GF-D8 (cell line): ENCODE data around the gene FRMD8.

Source experiments
- DNase-seq: peaks from one replicate; lab custom pipeline; 2025; lab: John Stamatoyannopoulos, UW

The FRMD8 gene, protein sequence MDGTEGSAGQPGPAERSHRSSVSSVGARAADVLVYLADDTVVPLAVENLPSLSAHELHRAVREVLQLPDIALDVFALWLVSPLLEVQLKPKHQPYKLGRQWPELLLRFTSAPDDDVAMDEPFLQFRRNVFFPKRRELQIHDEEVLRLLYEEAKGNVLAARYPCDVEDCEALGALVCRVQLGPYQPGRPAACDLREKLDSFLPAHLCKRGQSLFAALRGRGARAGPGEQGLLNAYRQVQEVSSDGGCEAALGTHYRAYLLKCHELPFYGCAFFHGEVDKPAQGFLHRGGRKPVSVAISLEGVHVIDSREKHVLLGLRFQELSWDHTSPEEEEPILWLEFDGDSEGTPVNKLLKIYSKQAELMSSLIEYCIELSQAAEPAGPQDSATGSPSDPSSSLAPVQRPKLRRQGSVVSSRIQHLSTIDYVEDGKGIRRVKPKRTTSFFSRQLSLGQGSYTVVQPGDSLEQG

DNA sequence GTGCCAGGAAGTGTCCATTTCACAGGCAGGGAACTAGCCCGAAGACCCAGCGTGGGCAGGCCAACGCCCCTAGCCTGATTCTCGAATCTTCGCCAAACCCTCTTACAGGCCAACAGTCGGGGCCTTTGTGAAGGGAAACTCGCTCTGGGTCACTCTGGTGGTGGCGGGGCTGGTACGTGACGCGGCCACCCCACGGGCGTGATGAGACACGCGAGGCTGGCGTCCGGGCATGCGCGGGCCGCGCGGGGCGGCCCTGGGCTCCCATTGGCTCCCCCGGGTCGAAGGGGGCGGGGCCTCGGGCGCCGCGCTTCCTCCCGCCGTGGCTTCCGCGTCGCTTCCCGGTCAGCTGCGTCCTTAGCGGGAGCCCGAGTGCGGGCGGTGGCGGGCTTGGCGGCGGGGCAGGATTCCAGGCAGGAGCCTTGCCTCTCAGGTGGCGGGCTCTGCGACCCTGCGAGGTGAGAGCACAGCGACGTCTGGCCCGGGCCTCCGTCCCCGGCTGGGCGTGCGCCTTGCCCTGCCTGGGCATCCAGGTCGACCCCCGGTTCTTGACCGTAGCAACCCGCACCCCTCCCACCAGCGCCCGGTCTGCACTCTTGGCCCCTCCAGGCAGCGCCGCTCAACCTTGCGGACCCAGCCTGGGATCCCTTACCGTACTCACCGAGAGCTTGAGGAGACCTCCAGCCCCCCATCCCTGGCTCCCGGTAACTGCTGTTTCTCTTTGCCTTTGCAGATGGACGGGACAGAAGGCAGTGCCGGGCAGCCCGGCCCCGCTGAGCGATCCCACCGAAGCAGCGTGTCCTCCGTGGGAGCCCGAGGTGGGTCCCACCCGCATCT is at the start of gene FRMD8:
FRMD8 (plus strand) TSS at position 331 of the 834 bp plus-strand sequence; CDS start at position 731, 400 bp downstream.
- peak; percentile 37 for DNase-seq

DNA sequence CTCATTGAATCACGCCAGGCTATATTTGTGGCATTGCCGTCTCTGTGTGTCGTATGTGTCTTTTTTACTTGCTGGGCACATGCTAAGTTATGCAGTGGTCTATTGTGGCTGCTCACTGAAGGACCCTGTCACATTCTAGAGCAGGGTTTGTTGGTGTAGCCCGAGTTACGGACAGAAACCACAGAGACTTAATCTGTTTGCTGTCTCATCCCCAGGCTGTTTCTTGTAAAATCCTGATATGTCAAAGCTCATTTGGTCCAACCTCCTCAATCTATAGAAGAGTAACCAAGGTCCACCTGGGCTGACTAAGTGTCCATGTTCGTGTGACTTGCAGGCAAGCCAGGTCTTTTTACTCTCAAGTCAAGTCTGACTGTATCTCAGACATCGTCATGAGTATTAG is 47.8 kb upstream of the FRMD8 start:
- no peak for DNase-seq

DNA sequence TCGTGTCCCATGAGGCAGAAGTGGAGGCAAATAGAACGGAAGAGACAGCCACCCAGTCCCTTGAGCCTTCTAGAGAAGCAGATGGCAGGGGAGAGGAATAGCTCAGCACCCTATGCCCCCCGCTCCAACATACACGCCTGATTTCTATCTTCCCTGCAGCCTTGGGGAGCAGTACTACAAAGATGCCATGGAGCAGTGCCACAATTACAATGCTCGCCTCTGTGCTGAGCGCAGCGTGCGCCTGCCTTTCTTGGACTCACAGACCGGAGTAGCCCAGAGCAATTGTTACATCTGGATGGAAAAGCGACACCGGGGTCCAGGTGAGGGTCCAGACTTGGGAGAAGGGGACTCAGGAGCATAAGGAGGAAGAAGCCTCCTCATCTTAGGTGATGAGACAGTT is 46.2 kb upstream of the FRMD8 start:
- DNase-seq = no peak

DNA sequence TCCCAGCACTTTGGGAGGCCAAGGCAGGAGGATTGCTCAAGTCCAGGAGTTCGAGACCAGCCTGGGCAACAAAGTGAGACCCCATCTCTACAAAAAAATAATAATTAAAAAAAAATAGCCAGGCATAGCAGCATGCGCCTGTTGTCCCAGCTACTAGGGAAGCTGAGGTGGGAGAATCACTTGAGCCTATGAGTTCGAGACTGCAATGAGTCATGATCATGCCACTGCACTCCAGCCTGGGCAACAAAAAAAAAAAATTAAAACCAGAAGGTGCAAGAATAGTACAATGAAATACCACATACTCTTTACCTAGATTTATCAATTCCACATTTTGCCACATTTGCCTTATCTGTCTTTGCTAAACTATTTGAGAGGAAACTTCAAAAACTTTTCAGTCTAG is 44.6 kb upstream of the FRMD8 start:
- DNase-seq = no peak

DNA sequence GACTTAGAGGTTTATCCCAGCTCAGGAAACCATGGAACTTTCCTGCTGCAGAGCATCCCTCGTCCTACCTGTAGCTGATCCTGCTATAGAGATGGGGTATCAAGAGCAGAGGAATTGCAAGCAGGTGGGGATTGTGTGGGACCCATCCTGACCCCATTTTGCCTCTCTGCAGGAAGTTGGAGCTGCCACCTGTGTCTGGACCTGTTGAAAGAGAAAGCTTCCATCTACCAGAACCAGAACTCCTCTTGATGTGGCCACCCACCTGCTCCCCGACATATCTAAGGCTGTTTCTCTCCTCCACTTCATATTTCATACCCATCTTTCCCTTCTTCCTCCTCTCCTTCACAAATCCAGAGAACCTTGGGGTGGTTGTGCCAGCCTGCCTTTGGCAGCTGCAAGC is 34.9 kb upstream of the FRMD8 start:
- no peak for DNase-seq

DNA sequence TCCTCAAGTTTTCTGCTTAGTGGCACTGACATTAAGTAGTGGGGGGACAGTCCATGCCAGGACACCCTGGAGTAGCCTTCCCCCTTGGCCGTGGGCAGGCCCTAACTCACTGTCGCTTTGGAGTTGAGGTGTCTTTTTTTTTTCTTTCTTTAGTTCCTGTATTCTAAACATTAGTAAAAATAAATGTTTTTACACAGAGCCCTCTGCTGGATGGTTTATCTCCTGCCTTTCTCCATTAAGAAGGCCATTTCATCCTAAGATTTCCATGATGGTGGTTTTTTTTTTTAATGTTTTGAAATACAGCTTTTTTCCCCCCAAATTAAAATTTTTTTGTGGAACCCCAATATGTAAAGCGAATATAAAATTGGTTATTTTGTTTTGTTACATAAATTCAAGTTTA is 33.7 kb upstream of the FRMD8 start:
- no peak for DNase-seq

DNA sequence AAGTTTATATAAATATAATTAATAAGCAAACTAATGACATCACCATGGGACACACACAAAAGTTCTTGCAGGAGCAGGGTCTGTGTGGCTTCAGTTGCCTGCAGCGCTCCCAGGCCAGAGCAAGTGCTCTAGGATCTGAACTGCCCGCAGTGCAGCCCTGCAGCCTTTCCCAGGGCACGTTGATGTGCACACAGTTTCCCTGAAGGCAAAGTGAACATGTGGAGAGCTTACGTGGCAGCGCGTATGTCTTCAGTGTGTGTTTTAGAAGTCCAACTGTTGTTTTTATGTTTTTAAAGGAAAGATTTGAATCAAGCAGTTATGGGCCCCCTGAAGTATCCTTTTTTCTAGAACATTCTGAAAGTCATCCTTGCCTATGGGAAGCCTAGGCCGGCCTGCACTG is 33.1 kb upstream of the FRMD8 start:
- no peak for DNase-seq

DNA sequence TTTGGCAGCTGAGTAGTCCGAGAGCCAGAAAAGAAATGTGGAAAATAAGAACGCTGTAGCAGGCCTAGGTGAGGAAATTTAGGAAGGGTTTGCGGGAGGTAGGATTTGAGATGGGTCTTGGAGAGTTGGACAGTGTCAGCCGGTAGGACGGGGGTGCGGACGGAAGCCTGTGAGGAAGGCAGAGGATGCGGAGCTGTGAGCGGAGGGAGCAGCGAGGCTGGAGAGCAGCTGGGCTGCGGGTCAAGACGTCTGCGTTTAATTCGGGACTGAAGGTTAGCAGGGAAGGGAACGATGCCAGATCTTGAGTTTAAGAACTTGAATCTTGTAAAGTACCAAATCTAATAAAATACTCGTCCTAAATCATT is 32.6 kb upstream of the FRMD8 start:
- DNase-seq = no peak

DNA sequence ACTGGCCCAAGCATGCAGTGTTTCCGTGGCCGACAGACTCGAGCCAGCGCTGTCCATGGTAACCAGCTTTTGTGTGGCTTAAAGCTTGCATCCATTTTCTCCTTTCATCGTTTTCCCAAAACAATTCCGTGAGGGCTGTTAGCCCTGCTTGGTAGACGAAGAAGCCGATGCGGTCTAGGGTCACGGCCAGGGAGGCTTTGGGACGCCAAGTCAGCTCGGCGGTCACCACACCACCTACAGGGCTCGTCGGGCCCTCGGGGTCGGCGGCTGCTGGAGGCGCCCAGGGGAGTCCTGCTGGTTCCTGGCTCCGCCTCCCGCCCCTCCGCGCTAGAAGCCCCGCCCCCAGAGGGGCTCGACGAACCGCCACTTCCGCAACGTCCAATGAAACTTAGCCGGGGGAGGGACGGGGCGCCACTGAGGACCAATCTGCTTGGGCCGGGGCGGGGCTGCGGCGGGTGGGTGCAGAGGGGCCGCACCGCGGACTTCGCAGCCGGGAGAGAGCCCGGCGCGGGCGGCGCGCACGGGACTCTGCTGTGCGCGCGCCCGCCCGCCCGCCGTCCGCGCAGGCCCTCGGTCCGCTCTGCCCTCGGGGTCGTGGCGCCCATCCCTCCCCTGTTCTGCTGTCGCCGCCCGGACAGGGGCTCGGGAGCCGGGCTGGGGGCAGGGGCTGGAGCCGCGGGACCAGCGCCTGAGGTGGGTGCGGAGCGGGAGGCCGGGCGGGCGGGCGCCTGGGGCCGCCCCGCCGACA is 32.0 kb upstream of the FRMD8 start, which contains the start of gene TIGD3:
TIGD3 (plus strand) TSS at position 487 of the 748 bp plus-strand sequence. CDS start 1,058 bp downstream, outside the sequence.
- peak; percentile 59 for DNase-seq

DNA sequence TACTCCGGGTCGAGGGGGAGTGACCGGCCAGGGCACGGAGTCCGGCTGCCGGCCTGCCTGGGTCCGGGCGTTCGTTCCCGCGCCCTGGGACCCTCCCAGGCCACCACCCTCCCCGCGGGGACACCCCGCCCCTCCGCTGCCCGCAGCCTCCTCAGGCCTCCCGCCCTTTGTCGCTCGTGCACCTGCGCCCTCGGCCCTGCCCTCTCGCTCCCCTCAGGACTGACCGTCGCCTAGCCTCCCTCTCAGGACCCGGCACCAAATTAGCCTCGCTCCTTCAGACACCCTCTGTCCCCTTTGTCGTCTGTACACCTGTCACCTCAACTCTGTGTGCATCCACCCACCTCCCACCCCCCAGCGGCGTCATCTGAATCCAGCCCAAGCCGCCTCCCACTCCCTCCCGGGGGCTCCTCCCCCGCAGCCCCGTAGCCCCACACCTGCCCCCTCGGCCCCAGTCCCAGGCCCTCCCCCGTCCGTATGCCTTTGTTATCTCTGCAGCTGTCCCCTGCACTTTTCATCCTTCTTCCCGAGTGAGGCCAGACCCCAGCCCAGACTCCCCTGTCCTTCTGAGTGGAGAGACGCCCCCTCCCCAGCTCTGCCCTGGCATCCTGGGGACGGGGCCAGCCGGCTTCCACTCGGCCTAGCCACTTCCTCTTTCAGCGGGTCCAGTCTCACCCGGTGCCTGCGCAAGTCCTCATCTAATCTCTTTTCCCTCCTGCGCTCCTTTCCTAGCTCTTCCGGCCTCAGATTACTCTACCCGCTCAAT is 31.2 kb upstream of the FRMD8 start:
- peak; percentile 44 for DNase-seq

DNA sequence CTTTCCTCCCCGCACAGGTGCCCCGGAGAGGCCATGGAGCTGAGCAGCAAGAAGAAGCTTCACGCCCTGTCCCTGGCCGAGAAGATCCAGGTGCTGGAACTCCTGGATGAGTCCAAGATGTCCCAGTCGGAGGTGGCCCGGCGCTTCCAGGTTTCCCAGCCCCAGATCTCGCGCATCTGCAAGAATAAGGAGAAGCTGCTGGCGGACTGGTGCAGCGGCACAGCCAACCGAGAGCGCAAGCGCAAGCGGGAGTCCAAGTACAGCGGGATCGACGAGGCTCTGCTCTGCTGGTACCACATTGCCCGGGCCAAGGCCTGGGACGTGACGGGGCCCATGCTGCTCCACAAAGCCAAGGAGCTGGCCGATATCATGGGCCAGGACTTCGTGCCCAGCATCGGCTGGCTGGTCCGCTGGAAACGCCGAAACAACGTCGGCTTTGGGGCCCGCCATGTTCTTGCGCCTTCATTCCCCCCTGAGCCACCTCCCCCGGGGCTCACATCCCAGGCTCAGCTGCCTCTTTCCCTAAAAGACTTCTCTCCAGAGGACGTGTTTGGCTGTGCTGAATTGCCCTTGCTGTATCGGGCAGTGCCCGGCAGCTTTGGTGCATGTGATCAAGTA is 30.6 kb upstream of the FRMD8 start:
- DNase-seq = no peak

DNA sequence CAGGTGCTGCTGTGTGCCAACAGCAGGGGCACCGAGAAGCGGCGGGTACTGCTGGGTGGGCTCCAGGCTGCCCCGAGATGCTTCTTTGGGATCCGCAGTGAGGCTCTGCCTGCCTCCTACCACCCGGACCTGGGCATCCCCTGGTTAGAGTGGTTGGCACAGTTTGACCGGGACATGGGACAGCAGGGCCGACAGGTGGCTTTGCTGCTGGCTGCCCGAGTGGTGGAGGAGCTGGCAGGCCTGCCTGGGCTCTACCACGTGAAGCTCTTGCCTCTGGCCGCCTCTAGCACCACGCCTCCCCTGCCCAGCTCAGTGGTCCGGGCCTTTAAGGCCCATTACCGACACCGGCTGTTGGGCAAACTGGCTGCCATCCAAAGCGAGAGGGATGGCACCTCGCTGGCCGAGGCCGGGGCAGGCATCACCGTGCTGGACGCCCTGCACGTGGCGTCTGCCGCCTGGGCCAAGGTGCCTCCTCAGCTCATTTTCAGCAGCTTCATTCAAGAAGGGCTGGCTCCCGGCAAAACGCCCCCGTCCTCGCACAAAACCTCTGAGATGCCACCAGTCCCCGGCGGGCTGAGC is 30.0 kb upstream of the FRMD8 start:
- DNase-seq = no peak

DNA sequence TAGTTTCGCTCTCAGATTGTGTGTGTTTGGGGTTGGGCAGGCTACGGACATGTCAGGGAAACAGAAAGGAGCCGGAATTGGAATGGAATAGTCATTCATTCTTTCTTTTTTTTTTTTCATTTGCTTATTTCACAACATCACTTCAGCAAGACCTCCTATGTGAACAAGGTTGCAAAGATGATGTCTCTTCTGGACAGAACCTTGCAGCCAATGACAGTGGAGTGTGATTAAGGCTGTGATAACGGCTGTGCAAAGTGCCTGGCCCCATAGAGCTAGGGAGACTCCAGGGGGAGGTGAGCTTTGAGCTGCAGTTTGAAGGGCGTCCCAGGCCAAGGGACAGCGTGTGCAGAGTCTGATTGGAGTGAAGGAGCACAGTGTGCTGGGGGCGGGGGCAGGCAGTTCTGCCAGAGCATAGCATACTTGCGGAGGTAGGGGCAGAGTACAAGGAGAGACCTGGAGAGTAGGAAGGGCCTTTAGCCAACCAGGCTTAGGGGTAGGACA is 28.5 kb upstream of the FRMD8 start:
- no peak for DNase-seq

DNA sequence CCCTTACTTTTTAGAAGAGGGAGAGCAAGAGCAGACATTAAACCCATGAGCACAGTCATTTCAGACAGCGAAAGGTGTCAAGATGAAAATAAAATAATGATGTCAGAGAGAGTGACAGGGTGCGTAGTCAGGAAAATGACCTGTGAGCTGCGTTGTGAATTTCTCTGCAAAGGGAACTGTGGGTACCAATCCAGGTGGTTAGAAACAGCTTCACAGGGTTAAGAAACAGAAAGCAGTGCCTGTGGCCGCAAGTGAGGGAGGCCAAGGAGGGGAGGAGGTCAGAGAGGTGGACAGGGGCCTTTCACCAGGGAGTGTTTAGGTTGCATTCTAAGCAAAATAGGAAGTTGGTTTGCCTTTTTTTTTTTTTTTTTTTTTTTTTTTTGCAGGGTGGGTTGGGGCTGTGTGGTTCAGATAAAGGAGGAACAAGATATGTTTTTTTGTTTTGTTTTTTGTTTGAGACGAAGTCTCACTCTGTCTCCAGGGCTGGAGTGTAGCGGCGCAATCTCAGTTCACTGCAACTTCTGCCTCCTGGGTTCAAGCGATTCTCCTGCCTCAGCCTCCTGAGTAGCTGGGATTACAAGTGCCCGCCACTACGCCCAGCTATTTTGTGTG is 24.0 kb upstream of the FRMD8 start:
- DNase-seq = peak; percentile 5

DNA sequence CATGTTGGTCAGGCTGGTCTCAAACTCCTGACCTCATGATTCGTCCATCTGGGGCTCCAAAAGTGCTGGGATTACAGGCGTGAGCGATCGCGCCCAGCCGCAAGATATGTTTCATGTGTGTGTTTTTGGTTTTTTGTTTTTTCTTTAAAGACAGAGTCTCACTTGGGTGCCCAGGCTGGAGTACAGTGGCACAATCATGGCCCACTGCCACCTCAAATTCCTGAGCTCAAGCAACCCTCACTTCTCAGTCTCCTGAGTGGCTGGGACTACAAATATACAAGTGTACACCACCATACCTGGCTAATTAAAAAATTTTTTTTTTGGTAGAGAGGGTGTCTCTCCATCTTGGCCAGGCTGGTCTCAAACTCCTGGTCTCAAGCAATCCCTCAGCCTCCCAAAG is 23.5 kb upstream of the FRMD8 start:
- DNase-seq = no peak

DNA sequence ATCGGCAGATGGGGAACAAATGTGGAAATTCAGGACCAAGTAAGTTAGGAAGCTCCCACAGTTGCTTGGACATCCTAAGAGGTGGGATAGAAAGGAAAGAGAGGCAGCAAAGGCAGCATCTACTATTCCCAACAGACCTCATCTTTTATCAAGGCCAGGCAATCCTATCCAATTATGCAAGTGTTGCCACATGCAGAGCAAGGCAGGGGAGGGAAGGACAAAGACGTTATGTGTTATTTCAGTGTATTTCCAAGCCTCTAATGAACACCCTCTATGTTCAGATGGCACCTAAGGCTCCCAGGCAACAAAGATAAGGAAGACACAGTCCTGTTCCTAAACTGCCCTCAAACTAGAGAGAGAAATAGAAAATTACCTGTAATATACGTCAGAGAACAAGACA is 22.7 kb upstream of the FRMD8 start:
- no peak for DNase-seq

DNA sequence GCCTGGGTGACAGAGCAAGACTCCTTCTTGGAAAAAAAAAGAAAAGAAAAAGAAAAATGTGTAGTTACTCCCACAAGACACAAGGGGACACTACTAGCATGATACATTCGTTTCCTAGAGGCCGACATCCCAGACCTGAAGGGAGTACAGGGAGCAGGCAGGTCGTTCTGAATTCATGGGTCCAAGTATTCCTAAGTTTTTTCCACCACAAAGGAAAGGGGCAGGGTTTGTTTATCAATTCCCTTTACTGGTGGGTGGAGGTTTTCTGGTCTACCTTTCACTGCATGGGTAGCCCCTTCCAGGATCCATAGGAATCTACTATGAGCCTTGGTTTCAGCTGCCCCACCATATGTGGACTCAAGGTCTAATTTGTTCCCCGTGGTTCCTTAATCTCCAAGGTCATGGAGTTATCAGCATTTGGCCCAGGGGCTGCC is 20.1 kb upstream of the FRMD8 start:
- peak; percentile 65 for DNase-seq

DNA sequence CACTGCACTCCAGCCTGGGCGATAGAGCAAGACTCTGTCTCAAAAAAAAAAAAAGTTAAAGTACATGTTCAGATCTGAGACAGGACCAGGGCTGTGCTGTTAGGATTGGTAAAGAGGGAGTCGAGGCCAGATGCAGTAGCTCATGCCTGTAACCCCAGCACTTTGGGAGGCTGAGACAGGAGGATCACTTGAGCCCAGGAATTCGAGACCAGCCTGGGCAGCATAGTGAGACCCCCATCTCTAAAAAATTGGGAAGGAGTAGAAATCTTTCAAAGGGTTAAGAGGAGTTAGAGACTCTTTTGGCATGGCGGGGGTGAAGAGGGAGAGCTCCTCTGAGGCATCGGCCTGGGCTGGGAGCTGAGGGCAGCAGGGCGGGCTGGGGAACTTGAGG is 15.8 kb upstream of the FRMD8 start:
- DNase-seq = no peak

DNA sequence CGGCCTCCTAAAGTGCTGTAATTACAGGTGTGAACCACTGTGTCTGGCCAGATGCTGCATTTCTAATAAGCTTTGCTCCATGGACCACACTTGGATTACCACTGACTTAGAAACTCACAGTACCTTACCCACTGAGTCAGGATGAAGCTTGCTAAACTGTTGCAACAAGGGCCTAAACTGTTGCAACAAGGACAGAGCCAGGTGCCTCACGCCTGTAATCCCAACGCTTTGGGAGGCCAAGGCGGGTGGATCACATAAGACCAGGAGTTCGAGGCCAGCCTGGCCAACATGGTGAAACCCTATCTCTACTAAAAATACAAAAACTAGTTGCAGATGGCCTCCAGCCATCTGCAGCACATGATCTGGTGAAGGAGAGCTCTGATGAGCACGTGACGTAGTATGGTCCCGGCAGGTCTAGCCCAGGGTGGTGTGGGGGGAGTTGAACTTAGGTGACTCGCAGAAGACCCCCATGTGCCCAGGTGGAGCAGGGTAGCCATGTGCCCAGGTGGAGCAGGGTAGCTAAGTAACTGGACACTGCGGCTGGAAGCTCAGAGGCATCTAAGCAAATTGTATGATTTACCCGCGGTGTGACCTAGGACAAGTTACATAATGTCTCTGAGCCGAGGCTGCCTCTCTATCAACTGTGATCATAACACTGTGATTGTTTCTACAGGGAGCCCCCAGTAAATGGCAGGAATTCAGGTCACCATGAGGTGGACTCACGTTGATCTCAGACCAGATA is 12.4 kb upstream of the FRMD8 start:
- no peak for DNase-seq
